Measurements from ENCODE around the gene HMG20B.
A peak's percentile ranks its signal among the peaks of the same experiment; 100 is the strongest.

The HMG20B gene

DNA sequence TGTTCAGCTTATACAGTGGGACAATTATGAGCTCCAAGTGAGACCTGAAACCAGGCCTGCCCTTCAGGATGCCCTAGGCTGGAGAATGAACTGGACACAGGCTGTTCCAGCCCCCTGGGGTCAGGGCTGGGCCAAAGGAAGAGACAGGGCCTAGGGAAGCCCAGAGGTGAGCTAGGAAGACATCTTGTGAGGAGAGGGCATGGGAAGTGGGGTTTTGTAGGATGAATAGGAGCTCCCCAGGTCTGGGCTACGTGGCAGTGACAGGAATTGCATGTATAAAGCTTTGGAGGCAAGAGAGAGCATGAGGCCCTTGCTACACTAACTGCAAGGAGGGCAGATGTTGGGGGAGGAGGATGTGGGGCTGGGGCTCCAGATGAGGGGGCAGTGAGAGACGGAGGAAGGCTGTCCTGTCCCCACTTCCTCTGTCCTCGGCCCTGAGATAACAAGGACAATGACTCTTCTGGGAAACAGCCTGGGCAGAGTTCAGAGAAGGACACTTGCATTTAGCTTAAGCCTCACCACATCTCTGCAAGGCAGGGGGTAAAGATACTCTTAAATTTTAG is 35.4 kb downstream of the HMG20B start:
- DNase-seq = no peak

DNA sequence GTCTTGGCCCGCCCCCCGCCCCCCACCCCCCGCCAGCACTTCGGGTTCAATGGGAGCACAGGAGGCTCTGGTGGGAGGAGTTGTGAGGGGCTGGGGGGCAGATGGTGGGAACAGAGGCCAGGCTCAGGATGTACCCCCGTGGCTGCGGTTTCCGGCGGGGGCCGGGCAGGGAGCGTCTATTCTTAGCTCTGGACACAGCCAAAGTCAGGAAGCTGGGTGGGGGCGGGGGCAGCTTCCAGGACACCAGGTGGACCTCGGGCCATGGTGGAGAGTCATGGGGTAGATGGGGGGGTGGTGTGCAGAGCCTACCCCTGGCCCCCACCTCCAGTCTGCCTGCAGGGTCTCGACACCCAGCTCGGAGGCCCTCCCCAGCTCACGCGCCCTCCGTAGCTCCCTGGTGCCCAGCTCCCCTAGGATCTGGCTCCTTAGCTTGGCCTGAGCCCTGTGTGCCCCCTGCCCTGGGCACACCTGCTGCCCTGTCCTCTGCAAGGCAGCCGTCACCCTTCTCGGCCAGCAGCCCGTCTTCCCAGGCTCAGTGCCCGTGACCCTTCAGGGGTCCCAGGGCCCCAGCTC is 36.1 kb downstream of the HMG20B start:
- DNase-seq = no peak

DNA sequence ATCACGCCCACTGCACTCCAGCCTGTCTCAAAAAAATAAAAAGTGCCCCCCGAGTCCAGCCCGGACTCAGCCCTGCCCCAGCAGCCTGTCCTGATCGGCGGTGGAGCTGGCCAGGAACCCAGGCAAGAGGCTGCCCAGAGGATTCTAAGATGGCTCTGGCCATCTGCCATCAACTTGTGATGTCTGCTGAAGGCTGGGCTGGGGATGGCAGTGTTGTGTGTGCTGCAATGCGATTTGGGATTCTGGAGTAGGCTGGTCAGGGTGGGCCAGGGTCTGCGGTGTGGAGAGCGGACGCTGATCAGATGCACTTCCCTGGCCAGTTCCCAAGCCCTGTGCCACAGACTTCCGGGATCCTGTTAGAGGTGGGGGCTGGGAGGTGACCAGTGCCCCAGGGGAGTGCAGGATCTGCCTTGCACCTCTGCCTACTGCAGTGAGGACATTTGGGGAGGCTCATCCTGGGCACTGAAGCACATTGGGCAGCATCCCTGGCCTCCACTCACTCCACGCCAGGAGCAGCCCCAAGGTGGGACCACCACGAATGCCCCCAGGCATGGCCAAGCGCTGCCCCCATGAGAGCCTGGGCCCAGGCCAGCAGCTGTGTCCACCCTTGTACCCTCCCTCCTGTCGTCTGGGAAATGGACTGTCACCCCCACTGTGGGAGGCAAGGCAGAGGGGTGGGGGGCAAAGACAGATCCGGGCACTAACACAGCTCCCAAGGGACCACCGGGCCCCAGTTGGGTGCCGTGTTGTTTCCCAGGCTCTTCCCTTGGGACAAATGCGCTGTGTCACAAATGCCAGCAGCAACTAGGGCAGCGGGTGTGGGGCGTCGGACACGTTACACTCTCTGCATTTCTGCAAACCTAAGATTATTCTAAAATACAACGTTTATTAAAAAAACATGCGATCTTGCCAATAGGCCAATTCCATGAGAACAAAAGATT is 37.3 kb downstream of the HMG20B start:
- no peak for DNase-seq

DNA sequence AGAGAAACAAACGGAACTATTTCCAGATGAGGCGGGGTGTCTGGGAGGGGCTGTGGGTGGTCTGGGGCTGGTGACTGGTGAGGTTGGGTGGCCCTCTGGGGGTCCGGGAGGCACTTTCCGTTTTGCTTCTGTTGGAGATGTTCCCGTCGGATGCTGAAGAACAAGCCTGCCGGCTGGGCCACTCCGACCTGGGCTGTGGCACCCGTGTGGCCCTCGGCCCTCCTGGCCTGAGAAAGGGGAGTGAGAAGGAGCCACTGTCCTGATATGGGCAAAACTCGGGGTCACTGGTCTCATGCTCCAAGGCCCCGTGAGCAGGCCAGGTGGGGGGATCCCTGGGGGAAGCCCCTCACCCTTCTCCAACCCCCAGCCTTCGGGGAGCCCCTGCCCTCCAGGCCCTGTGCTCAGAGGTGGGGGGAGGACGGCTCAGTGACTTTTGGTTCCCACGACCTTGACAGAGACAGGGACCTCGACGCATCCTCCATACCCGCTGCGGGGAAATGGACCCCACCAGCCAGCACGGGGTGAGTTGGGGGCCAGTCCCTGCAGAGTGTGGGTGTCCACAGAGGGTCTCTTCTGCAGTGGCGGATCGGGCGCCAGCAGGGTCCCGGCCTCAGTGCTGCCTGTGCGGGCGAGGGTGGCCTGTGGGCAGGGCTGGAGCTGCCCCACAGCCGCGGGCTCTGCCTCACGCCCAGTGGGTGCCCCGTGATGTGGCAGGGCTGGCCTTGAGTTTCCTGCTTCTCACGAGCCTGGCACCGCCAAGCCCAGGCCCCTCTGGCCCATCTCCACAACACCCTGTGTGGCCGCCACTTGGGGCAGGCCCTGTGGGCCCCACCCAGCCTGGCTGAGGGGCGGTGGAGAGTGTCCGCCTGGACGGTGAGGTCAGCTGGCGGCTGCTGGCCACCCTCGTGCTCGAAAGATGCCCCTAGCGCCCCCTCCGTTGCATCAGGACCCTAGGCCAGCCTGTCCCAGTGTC is 38.3 kb downstream of the HMG20B start:
- DNase-seq = no peak

DNA sequence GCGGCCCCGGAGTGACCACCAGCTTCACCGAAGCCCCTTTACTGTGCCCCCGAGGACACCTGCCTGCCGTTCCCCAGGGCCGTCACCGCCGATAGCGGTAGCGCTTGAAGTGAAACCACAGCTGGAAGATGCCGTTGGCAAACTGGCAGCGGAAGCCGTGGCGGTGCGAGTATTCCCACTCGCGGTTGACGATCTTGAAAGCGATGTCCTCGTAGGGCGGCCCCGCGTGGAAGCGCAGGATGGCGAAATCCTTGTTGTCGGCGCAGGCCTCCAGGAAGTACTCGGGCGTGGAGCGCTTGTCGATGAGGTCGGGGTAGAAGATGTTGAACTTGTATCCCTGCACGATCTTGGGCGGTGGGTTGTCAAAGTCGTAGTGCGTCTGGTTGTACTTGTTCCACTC is 39.1 kb downstream of the HMG20B start:
- DNase-seq = no peak

DNA sequence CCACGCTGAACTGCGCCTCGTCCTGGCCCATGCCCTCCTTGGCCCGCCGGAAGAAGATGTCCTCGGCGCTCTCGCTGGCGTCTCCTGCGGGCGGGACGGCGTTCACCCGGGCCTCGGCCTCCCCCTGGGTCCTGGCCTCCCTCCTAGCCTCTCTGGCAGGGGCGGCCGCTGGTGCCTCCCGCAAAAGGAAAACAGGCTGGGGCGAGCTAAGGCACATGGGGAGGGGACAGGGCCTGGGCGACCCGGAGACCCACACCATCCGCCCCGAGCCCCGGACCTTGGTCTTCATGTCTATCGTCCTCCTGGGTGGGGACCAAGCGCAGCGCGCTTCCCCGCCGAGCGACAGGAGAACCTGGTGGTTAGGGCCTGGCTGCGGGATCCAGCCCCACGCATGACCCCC is 39.6 kb downstream of the HMG20B start:
- DNase-seq = no peak

DNA sequence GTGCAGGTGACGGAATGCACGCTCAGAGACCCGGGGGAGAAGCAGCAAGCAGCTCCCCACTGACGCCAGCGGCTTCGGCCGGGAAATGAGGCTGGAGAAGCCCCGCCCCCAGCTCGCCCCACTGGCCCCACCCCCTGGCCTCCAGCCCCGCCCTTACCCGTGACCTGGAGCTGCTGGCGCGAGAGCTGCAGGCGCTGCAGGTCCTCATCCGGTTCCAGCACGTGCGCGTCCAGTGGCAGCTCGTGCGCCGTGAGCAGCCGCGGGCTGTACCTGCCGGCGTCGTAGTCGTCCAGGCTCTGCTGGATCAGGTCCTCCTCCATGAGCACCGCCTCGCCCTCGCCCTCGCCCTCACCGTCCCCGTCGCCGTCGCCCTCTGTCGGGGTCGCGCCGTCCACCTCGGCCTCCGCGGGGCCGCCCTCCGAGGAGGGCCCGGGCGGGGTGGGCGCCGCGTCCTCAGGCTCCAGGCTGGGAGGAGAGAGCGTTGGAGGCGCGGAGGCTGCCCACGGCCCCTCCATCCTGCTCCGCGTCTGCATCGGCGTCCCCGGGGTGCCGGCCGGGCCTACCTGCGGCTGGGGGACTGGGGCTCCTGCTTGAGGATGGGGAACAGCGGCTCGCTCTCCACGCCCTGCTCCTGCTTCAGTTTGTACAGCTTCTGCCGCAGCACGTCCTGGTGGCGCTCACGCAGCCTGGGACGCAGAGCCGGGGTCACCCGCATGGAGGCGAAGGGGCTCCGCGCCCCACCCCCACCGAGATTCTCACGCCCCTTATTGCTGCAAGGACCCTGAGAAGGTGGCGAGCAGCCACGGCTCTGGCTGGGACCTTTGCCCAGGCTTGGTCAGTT is 40.4 kb downstream of the HMG20B start:
- no peak for DNase-seq

DNA sequence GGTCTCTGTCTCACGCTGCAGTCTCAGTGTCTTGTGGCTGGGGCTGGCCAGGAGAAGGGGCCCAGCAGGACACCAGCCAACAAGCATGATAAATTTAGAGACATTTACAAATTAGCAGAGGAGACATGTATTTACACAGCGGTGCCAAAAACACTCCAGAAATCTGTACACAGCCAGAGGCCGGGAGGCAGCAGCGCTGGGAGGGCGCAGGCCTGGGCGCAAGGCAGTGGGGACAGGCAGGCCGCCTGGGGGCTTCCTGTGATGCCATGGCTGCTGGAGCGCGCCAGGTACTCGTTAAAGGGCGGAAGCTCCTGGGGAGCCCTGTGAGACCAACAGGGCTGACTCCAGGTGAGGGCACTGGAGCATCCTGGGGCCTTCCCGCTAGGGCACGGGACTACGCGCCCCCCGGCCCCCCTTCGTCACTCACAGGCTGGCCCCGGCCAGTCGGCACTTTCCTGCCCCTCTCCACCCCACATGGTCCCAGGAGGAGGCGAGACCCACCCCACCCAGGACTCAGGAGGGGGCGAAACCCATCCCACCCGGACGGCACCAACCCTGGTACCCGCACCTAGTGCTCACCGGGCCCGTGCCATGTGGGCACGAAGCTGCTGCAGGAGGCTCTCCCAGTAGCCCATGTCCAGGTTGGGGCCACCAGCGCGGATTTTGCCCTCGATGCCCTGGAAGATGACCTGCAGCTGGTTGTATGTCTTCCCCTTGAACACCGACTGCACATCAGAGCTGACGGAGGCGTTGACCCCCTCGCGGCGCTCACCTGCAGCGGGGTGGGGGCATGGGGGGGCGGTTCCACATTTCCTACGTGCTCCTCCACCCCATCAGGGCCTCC is 41.3 kb downstream of the HMG20B start:
- DNase-seq = no peak

DNA sequence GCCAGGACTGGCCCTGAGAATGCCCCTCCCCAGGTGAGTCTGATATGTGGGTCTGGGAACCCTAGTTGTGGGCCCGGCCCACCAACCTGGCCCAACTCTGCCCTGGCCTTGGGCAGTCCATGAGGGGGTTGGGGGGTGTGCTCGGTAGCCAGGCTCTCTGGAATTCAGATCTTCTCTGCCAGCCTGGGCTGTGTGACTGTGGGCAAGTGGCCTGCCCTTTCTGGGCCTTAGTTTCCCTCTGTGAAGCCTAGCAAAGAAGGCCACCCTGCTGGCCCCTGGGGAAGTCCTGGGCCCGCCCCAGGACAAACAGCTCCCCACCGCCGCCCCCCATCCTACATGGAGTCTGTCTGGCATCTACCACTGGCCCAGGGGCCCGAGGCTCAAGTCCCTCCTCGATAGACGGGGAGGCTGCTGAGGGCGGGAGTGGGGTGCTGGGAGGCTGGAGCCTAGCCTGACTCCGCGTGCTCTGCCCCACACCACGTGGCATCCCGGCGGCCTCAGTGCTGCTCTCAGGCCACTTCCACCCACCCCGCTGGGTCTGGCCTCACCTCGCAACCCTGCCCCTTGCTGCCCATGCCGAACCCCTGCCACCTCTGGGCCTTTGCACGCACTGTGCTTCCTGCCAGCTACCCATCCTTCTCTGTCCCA is 42.2 kb downstream of the HMG20B start:
- no peak for DNase-seq

DNA sequence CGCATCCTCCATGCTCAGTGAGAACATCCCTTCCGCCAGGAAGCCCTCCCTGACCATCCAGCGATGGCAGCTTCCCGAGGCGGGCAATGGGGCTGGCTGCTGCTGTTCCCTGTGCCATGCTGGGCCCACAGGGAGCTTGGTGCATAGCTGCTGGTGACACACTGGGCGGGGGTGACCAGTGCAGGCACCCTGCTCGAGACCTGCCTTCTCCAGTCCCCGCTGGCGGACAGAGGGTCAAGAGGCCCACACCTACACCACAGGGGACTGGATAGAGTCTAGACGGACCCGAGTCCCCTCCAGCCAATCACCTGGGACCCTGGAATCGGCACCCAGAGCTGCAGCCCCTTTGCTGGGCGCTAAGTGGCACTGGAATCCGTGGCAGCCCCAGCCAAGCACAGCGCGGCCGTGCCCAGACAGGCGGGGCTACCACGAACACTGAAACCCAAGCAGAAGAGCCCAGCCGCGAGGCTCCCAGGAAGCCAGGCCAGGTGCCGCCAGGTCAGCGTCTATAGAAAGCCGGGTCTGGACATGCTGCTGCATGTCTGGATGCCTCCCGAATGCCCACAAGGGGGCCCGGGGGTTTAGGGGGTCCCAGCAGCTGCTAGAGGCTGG is 42.9 kb downstream of the HMG20B start:
- DNase-seq = no peak

DNA sequence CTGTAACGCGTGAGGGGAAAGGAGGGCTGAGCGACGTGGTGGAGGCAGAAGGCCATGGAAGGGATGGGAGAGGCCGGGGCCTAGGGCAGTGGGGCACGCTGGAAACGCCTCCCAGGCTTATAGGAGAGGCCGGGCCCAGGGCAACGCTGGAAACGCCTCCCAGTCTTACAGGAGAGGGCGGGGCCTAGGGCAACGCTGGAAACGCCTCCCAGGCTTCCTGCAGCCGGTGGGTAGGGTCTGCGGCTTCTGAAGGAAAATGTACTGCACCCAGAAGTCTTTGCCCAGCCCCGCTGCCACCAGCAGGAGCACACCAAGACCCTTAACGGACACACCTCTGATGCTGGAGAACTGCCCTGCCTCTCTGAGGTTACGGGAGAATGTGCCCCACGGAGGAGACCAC is 44.7 kb downstream of the HMG20B start:
- no peak for DNase-seq

DNA sequence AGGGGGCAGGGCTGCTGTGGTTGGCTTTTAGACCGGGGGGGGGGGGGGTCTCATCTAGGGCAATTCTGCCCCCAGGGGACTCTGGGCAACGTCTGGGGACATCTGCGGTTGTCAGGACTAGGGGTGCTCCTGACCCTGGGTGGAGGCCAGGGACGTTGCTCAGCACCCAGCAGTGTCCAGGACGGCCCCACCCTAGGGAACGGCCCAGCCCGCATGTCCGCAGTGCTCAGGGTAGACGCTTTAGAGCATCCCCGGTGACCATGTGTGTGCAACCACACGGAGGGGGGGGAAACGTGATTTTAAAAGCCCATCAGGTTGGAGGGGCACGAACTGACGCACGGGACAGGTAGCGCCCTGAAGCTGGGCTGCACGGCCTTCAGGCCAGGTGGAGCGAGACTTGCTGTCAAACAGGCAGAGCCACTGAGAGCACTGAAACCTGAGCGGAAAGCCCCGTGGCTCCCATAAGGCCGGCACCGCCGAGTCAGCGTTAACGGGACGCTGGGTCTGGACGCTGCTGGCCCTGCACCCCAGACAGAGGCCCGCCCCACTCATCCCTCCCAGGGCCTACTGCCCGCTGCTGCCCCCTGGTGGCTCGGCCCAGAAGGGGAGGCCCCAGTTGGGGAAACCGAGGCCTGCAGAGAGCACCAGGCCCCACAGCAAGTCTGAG is 45.5 kb downstream of the HMG20B start:
- DNase-seq = peak; percentile 64

DNA sequence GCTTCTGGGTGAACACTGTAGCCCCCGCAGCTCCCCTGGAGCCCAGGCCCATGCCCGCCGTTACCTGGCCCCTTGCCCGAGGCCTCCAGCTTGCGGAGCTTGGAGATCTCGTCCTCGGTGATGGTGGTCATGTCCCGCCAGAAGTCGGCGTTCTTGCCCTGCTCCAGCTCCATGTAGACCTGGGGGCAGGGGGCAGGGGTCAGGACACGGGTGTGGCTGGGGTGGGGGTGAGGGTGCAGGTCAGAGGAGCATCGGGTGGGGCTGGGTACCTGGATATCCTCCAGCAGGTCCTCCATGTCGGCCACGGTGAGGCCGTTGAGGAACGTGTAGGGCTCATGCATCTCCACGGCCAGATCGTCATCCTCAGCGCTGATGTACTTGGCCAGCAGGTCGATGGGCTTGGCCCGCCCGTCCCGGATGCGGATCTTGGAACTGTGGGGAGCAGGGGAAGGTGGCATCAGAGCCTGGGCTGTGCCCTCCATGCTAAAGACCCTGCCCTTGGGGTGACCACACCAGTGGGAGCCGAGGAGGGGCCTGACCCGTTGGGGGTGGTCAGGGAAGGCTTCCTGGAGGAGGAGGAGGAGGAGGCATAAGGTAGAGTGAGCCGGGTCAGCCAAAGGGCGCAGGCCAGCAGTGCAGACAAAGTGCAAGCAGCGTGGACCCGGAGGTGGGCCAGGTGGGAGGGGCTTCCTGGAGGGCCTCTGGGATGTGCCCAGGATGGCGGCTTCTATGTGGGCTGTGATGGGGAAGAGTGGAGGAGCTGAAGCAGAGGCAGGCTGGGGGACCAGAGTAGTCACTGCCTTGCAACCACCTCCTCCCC is 46.3 kb downstream of the HMG20B start:
- DNase-seq = no peak

DNA sequence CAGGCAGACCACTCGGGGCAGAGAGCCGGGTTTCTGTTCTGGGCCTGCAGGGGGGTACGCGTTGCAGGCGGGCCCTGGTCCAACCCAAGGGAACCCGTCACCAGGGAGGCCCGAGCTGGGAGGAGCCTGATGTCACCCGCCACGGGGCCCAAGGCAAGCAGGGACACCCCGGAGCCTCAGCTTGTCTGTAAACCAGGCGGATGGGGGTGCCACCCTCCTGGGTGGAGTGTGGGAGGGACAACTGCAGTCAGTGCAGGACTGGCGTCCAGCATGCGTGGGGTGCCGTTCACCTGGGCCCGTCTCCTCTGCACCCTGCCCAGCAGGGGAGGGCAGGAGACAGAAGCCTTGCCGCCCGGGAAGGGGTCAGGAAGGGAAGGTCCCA is 46.9 kb downstream of the HMG20B start:
- no peak for DNase-seq

DNA sequence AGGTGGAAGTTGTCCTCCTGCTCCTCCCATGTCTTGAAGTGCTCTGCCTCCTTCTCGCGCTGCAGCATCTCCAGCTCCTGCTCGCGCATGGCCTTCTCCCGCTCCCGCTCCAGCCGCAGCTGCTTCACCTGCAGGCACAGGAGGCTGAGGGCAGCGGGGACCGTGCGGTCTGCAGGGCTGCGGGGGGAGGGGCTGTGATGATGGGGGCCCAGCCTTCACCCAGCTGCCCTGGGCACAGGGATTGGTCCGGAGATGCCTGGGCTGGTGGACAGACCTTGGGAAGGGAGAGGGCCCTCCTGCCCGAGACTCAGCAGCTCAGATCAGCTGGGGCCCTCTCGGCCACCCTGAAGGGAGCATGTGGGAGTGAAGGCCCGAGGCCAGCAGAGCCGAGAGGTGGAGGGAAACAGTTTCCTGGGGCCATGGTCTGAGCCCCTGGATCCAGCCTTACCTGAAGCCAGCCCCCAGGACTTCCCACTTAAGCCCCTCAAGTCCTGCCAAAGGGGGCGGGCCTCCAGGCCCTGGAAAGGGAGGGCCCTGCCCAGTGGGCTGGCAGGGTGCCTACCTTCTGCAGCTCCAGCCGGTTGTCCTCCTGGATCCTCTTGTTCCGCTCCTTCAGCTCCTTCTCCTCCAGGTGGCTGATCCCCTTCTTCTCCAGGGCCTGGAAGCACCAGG is 47.5 kb downstream of the HMG20B start:
- DNase-seq = no peak

DNA sequence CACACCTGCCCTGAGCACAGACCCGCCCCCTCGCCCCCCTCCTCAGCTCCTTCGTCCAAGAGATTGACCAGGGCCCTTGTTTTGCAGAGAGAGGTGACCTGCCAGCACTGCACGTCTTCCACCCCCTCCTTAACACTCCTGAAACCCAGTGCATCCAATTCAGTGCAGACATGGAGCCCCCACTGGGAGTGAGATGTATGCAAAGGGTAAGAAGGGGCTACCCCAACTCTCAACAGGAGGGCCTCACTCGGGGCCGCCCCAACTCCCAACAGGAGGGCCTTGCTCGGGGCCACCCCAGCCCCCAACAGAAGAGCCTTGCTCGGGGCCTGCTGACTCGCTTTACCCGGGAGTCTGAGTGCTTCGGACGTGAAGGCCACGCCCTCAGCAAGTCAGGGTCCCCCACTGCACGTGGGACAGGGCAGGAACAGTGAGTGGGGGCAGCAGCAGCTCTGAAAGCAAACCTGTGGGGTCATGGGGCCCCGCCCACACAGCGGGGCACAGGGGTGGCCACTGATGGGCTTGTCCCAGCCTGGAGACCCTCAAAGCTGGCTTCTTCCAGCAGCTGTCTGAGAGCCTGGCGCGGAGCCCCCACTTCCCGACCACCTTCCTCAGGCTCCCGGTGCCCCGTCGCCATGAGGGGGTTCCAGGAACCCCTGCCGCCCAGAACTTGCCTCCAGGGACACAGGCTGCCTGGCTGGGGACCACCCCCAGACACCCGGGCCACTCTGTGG is 48.2 kb downstream of the HMG20B start:
- no peak for DNase-seq

DNA sequence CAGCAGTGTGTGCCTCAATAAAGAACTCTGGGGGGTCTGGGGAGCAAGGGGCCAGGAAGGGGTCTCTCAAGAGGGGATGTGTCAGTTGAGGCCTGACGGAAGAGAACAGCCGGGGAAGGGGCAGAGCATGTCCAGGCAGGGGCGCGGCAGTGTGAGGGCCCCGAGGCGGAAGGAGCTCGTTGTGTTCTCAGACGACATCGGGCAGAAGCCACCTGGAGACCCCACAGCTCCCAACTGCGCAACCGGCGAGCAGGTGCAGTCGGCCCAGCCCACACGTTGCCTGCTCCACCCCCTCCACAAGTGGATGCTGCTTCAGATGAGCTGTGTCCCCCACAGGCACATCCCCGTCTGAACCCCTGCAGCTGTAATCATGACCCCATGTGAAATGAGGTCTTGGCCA is 48.9 kb downstream of the HMG20B start:
- no peak for DNase-seq
